Cerebellar nuclear complex (tissue), 1 donor: ENCODE results near the gene ACOT7.

Experiments
- DNase-seq, 2 experiments: peaks; one replicate each; lab custom pipeline; 2025; lab: John Stamatoyannopoulos, UW

Gene ACOT7

DNA sequence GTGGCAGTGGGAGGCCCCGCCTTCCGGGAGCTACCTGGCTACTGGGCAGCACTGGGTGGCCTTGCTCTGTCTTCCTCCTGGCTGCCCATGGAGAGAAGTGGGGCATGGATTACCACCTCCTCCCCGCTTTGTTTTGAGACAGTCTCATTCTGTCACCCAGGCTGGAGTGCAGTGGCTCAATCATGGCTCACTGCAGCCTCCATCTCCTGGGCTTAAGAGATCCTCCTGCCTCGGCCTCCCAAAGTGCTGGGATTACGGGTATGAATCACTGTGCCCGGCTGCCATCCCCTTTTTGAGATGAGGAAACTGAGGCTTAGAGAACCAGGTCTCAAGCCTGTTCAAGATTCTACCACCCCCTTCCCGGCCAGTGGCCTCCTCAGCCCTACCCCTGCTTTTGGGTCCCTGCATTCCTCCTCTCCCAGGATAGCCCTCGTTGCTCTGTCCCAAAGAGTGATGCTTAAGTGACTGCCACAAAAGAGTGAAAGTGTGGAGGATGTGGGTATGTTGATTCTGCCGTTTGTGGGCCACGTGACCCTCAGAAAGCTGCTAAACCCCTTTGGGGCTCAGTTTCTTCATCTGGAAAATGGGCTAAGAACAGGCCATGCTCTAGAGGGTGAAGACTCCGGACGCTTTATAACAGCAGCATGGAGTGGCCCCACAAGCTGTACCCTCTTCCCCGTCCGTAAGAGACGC is 141.7 kb downstream of the ACOT7 start:
- DNase-seq: no peak

DNA sequence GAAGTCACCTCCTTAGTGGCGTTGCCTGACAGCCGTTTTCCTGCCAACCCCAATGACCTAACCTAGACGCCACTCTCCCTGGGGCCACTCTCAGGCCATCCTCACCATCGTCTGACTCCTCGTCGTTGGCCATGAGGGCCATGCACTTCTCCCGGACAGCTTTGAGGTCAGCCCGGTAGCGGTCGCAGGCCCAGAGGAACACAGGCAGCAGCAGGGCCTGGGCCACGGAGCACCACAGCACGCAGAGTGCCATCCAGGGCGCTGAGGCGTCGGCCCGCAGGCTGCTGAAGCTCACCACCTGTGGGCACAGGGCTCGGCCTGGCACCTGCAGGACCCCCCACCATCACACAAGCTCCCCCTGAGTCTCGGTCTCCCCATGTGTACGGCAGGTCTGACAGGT is 142.3 kb downstream of the ACOT7 start:
- DNase-seq: no peak

DNA sequence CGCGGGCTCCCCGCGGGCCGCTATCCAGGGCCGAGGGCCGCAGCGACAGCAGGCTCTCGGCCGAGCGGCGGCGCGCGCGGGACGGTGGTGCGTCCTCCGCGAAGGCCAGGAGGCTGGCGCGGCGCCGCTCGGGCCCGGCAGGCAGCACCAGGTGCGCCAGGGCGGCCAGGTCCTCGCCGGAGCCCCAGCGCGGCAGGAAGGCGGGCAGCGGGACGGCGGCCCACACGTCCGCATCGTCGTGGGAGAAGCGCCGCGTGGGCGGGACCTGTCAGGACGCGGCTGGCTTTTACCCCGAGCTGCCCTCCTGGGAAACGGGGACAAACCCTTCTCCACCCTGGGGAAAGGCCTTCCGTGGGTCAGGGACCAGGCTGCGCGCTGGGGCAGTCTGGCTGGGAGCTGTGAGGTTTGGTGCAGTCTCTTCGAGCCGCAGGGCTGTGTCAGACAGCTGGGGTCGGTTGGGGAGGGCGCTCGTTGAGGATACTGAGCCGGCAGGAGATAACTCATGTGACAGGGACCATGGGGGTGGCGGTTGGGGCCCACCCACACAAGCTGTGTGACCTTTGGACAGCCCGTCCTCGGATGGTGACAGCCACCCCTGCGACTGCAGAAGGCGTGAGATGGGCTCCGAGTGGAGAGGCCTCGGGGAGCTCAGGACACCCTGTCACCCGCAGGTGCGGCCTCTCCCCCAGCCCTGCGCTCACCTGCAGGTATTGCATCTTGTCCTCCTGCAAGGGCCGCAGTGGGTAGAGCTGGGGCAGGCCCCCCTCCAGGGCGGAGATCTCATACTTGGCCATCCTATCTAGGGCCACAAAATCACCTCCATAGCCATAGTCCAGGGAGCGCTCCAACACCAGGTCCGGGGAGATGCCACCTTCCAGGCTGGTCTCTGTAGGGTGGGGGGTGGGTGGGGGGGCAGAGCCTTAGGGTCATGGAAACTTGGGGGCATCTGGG is 143.6 kb downstream of the ACOT7 start:
- no peak for DNase-seq

DNA sequence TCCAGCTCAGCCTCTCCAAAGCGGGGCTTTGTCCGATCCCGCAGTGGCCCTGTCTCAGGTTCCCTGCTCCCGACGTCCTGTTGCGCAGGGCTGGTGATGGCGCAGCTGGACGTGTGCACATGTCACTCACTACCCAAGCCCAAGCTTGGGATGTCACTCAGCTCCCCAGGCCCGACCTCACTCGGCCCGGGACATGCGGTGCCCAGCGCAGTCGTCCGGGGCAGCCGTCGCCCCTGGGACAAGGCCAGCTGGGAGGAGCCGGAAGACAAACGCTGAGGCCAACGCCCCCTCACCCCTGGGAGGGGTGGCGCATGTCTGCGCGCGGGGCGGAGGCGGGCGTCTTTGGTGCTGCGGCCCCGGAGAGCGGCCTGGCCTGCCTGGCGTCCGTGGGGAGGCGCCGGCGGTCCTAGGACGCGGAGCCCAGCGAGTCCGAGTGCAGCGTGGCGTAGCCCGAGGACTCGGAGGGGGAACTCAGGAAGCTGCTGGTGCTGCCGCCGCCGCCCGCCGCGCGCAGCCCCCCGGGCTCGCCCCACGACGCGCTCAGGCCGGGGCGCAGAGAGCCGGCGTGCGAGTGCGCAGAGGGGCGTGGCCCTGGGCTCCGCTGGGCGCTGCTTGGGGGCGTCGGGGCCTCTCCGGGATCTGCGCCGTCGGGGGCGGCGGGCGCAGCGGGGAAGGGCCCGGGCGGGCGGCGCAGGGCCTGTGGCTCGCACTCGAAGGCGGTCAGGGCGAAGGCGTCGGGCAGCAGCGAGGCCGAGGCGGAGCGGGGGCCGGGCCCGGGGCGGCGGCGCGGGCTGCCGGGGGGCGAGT is 144.4 kb downstream of the ACOT7 start:
- DNase-seq: no peak

DNA sequence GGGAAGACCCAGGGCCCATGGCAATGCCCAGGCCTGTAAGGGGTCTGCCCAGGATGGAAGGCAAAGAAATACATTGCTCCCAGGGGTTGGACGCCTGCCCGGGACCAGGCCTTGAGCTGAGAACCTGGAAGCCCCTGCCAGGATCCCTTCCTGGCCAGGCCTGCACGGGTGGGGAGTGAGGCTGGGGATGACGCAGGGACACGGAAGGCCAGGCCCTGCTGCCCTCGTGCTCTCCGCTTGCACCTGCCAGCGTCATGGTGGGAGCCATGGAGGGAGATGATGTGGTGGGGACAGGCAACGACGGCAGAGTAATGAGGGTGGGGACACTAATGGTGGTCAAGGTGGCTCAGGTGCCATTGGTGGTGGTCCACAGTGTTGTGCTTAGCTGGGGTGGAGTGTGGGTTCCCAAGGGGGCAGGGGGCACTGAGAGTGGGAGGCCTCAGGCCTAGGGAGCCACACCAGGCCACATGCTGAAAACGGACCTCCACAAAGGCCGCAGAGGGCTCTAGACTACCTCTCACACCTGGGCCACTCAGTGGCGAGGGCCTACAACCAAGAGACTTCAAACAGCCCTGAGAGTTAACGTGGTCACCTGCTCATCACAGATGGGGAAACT is 145.3 kb downstream of the ACOT7 start:
- no peak for DNase-seq

DNA sequence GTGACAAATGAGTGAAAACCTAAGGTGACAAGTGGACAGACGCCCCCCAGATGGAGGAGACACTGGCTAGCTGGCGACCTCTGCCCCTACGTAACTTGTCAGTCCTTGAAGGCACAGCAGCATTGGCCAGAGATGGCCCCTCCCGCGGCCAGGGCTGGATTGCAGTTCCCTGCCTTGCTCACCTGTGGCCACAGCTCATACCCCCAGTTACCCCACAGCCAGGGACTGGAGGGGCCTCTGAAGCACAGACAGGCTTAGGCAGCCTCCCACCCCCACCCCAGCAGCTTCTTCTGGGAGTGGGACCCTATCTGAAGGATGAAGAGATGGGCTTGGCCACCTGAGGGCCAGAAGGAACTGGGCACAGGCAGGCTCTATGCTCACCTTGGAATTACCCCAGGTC is 145.9 kb downstream of the ACOT7 start:
- no peak for DNase-seq

DNA sequence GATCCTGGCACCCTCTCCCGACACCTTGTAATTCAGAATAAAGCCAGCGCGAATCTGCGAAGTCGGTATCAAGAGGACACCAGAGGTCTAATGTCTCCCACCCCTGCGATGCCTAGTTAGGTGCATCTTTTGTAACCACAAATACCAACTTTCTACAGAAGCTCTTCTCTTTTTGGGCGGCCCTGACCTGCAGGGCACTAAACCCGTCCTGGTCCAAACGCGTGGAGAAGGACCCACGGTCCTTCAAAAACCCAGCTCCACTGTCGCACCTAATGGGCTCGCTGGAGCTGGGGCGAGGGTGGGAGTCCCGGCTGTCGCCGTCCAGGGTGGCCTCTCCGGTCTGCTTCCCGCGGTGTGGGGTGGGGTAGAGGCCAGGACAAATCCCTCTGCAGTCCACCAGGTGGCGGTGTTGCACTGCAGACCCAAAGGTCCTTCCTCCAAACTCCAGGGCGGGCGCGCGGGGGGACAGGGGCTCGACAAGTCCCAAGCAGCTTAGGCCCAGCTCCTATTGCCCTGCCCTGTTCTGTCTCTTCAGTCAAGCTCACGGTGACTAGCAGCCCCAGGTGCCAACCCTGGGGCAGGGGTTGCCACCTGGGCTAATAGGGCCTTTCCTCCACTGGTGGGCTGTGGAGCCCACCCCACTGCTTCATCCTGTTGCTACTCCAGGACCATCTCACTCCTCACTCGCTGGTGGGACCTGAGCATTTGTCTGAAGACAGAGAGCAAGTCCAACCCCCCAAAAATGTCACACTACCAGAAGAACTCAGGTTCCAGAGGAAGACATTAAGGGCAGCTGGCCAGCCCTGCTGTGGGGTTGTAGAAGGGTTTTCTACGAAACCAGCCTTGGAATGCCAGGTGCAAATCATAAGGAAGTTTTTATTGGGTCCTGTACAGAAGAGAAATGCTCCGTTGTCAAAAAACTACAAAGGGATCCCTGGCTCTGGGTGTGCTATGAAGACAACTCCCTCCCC is 146.8 kb downstream of the ACOT7 start:
- peak in 1 of 2 experiments; percentile 9 for DNase-seq

DNA sequence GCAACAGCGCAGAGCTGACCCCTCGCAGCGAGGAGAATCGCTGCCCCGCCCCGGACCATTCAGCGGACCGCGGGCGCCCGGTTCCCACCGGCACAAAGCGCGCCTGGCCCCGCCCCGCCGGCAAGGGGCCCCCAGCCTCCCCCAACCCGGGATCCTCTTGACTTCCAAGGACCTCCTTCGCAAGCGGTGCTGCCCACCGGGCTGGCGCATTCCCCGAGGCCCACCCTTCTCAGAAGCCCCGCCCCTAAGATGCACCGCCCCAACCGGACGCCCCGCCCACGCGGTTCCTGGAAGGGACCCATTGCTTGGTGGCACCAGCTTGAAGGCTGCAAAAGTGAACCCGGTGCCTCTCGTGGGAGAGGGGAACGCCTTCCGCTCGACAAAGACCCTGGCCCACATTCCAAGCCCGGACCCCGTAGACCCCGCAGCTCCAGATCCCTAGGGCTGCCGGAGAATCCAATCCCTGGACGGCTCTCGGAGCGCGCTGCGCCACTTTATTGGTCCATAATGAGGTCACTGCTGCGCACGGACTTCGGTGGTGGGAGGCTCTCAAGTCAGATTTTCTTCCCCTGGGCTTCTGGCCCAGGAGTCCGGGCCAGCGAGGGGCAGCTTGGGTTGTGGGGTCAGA is 147.6 kb downstream of the ACOT7 start:
- no peak for DNase-seq

DNA sequence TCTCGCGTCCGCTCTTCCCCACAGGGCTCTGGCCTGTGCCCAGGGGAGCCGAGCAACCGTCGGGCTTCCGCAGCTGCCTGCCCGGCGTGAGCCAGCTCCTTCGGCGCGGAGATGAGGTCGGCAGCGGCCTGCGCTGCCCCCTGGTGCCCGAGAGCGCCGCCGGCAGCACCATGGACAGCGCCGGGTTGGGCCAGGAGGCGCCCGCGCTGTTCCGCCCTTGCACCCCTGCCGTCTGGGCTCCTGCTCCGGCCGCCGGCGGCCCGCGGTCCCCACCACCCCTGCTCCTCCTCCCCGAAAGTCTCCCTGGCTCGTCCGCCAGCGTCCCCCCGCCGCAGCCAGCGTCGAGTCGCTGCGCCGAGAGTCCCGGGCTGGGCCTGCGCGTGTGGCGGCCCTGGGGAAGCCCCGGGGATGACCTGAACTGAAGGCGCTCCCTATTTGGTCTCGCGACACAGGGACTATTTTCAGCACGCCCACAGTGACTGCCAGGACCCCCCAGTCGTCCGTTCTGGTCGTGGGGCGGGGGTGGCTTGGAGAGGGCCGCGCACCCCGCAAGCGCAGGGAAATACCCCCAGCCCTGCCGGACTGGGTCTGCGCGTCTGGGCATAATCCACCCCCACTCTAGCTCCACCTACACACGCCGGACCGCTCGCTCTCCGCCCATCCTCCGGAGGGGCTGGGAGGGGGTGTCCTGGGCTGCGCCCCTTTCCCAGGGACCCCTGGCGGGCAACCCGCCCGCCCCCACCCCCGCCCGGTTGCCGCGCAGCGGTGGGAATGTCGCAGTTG is 148.3 kb downstream of the ACOT7 start:
- DNase-seq: no peak

DNA sequence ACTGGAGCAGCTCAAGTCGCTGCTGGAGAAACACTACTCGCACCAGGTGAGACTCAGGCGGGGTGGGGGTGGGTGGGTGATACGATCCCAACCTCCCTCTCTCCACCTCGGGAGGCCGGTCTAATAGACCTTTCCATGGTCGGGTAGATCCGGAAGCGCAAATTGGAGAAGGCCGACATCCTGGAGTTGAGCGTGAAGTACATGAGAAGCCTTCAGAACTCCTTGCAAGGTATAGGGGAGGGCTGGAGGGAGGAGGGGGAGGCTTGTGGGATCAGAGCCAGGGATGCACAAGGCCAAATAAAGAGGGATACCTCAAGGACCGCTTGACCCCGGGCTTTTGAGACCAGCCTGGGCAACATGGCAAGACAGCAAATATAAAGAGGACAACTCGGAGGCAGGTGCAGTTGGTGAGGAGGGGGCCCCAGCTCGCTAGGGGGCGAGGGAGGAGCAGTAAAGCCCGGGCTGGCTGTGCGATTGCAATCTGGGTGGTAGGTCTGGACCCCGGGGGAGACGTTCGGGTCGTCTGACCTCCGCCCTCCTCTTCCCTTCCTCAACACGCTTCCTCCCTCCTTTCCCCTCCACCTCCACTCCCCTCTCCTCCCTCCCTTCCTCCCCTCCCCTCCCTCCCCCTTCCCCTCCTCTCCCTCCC is 149.0 kb downstream of the ACOT7 start:
- no peak for DNase-seq

DNA sequence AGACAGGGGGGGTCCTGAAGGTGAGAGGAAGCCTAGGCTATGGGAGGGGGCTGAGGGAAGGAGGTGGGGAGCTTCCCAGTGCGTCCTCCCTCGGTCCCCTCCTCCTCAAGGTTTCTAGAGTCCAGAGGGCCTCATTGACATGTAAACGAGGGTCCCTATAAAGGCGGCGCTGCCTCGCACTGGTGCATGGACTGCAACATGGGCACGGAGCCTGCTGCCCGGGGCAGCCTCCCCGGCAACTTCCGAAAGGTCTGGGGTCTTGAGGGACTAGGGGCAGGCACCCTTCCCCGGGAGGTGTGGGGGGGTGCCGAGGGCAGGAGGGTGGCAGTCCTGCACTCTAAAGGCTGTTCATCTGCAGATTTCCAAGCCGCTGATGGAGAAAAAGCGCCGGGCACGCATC is 149.6 kb downstream of the ACOT7 start, which contains the start of gene HES3:
Gene HES3 (plus strand): TSS at position 187 of the 400 bp plus-strand sequence. CDS start 187 bp downstream, at position 374.
- DNase-seq: no peak

DNA sequence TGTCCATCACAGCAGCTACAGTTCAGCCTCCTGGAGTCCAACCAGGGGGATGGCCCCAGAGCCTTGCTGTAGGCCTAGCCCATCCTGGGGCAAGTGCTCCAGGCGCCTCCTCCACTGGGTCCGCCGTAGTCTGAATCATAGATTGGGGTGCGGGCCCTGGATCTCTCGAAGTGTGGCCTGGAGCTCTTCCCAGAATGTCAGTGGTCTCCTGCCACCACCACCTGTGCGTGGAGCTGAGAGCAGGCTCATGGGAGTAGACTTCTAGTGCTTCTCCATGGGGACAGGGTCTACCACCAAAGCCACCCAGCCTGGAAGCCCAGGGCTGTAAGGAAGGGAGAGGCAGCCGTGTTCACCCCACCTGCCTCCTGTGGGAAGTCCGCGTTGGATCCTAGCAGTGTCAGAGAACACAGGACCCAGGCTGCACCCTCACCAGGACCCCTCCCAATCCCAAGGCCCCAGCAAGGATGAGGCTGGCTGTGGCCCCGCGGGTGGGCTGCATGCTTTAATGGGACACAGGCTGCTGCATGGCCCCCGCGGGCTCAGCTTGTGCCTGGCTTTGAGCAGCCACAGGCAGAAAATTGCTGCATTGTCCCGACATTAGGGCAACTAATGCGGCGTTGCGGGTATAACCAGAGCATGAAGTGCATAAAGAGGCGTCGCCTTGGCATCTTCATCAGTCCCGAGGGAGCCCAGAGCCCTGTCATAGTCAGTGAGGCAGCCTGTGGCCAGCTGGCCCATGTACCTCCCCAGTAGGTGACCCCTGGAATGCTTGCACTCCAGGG is 150.3 kb downstream of the ACOT7 start:
- no peak for DNase-seq

DNA sequence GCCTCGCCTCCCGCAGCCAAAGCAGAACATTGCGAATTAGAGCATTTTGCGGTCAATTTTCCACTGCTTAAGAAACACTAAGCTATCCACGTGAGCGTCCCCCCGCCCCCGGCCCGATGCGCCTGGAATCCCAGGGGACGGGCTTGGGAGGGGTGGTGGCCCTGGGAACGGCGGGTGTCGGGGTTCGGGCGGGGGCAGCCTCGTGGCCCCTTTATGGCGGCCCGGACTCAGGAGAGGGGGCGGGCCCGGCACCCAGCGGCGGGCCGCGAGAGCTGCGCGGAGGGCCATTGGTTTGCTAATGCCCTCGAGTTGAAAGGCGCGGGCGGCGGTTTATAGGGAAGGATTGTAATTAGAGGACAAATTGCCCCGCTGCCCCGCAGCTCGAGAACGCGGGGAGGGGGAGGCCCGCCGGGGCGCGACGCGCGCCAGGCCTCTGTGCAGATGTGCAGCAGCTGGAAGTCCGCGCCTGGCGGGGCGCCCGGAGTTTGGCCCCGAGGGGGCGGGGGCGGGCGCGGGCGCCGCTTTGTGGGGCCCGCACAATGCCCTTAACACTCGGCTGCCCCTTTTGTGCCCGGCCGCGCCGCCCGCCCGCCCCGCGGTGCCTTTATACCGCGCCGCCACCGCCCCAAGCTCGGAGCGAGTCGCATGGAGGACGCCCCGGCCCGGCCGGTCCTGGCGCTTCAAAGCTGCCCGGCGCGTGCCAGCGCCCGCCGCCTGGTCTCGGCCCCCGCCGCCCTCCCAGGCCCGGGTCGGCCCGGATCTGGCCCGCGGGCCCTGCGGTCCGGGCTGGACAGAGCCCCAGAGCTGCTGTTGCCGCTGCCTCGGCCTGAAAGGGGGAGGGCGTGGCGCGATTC is 151.5 kb downstream of the ACOT7 start:
- no peak for DNase-seq

DNA sequence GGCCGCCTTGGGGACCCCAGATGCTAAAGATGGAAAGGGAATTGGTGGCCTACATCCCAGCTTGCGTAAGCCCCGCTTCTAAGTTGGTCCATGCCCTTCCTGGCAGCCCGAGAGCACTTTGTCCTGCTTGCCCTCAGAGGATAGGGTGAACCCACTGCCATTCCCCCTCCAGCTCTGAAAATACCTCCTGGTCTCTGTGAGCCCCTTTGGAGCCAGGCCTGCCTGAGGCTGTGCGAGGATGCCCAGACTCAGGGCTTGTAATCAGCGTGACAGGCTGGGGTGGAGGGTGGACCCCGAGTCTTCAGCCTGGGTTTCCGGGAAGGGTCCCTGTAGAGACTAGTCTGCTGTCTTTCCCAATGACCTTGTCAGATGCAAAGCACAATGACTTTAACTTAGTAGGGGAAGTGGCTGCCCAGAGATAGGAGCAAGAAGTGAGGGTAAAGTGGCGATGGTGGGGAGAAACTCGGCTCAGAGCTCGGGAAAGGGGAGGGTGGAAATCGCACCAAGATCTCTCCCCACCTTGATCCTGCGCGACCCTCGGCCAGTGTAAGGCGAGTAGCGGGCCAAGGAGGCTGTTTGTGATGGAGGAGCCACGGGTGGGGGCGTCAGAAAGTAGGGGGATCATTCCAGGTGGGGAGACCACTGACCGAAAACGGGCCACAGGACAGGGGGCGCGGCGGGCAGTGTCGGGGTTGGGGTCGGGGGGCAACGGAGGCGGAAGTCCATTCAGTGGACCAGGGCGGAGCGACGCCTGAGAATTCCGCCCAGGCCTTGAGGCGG is 152.3 kb downstream of the ACOT7 start:
- DNase-seq: no peak

DNA sequence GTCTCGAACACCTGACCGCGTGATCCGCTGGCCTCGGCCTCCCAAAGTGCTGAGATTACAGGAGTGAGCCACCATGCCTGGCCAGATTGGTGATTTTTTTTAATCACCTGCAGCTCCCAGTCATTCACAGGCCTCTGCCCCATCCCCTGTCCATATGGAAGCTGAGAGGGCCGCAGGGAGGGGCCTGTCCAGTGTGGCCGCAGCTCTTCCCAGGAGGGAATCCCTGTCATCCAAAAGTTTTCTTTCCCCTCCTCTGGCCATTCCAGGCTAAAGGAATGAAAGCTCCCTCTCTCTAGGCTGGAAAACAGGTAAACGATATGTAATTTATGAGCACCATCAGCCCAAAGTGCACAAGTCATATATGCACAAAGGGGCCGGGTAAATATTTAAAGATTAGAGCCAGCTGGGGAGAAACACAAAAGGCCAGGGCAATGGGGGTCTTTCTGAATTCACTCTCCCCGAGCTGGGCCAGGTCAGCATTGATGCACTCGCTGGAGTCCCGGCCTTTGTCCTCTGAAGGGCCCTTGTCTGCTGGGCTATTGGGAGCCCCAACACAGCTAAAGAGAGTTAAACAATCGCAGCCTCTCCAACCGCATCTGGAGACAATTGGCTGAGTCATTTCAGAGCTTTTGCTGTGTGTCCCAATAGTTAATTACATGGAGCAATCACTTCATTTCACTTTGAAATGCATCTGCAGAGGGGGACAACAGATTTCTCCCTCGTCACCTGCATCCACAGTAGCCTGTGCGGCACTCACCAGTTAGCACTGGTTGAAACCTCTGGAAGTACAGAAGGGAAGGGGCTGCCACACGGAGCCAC is 153.4 kb downstream of the ACOT7 start:
- DNase-seq: no peak
